OCI-LY3 (cell line): ENCODE results near the gene CLEC3A.
A peak's percentile ranks its signal among the peaks of the same experiment; 100 is the strongest.

Experiments used
- H2AFZ ChIP-seq: fragments of 200-600, 300-600 bp; shearing (Covaris generic); 2 replicates; pipeline ENCODE4 v1.6.0; 2014; ENCODE audit warnings: antibody characterized with exemption, low read depth, low read length
- H3K27ac ChIP-seq: fragments of 200-600, 300-600 bp; sonication (generic); 2 replicates; pipeline ENCODE4 v1.5.1; 2014; ENCODE audit warnings: mild to moderate bottlenecking, low read length, moderate library complexity, mixed read lengths
- H3K27me3 ChIP-seq: fragments of 200-600, 300-600 bp; sonication (generic); 2 replicates; pipeline ENCODE4 v1.6.1; 2014; ENCODE audit warnings: low read depth, low read length, mixed read lengths
- H3K36me3 ChIP-seq: fragments of 200-600, 300-600 bp; sonication (generic); replicated peaks from 2 replicates; pipeline ENCODE3; 2014; ENCODE audit warnings: low read depth, low read length, mixed read lengths
- H3K4me1 ChIP-seq: fragments of 300-600, 200-600 bp; sonication (generic); 2 replicates; pipeline ENCODE4 v1.6.1; 2014; ENCODE audit warnings: low read length, mixed read lengths
- H3K4me2 ChIP-seq: fragments of 200-600, 300-600 bp; sonication (generic); 2 replicates; pipeline ENCODE4 v1.6.1; 2014; ENCODE audit warnings: low read length, mixed read lengths
- H3K4me3 ChIP-seq: fragments of 300-600, 200-600 bp; sonication (generic); 2 replicates; pipeline ENCODE4 v1.5.1; 2014; ENCODE audit warnings: antibody characterized with exemption, mild to moderate bottlenecking, low read length, moderate library complexity
- H3K79me2 ChIP-seq: fragments of 300-600, 200-600 bp; shearing (Covaris generic); 2 replicates; pipeline ENCODE4 v1.6.1; 2014; ENCODE audit warnings: mild to moderate bottlenecking, low read length, mixed read lengths
- H3K9ac ChIP-seq: fragments of 300-600, 200-600 bp; shearing (Covaris generic); 2 replicates; pipeline ENCODE4 v1.6.0; 2014; ENCODE audit warnings: mild to moderate bottlenecking, low read length, moderate library complexity
- H3K9me3 ChIP-seq: fragments of 200-600, 300-600 bp; shearing (Covaris generic); 2 replicates; pipeline ENCODE4 v1.6.1; 2014; ENCODE audit warnings: low read length, mixed read lengths; ENCODE audit not compliant: insufficient read depth
- H4K20me1 ChIP-seq: fragments of 200-600, 300-600 bp; sonication (generic); 2 replicates; pipeline ENCODE4 v1.6.1; 2016; ENCODE audit warnings: low read length, mixed read lengths; ENCODE audit not compliant: insufficient read depth
- CTCF ChIP-seq: fragments of 200-600, 300-600 bp; sonication (generic); IDR thresholded peaks from 2 replicates; pipeline ENCODE4 v1.5.1; 2014; ENCODE audit warnings: antibody characterized with exemption, low read length, low read depth
- EZH2phosphoT487 ChIP-seq: fragments of 200-600 bp; shearing (Covaris generic); IDR thresholded peaks from 2 replicates; pipeline ENCODE4 v1.6.1; 2018; ENCODE audit warnings: antibody characterized with exemption, mixed run types, low read depth

The CLEC3A gene

GRCh38 chr16:78060295-78060694 lies 37.9 kb downstream of the CLEC3A start:
- Histone ChIP-seq H3K9ac (no peak overlapping the region), H3K27ac (no peak overlapping the region), H3K27me3 (peaks cover 21% of the 10 kb centered on the region), H3K4me3 (no peak overlapping the region), H3K9me3 (no peaks in the 10 kb centered on the region), H4K20me1 (no peaks in the 10 kb centered on the region), H3K79me2 (no peaks in the 10 kb centered on the region), H3K4me1 (no peaks in the 10 kb centered on the region), H2AFZ (no peak overlapping the region), H3K4me2 (no peak overlapping the region), H3K36me3 (no peaks in the 10 kb centered on the region)
- TF ChIP-seq CTCF: peak; percentile 19; the same call in 1 of the 2 replicates
- no peak for TF ChIP-seq EZH2phosphoT487

GRCh38 chr16:78060809-78061208 lies 38.5 kb downstream of the CLEC3A start:
- Histone ChIP-seq H2AFZ (no peak overlapping the region), H3K27me3 (peaks cover 17% of the 10 kb centered on the region), H3K9ac (no peak overlapping the region), H4K20me1 (no peaks in the 10 kb centered on the region), H3K27ac (no peak overlapping the region), H3K79me2 (no peaks in the 10 kb centered on the region), H3K4me1 (no peaks in the 10 kb centered on the region), H3K9me3 (no peaks in the 10 kb centered on the region), H3K4me3 (no peak overlapping the region), H3K4me2 (no peak overlapping the region), H3K36me3 (no peaks in the 10 kb centered on the region)
- TF ChIP-seq CTCF (no peak), EZH2phosphoT487 (no peak)

- H4K20me1 ChIP-seq: no peaks in the 10 kb centered on the region
- H3K27ac ChIP-seq: no peak overlapping the region
- H3K4me1 ChIP-seq: no peaks in the 10 kb centered on the region
- no peak overlapping the region for H3K9ac ChIP-seq
- H3K9me3 ChIP-seq: no peaks in the 10 kb centered on the region
- no peak overlapping the region for H3K4me3 ChIP-seq
- H3K36me3 ChIP-seq: no peaks in the 10 kb centered on the region
- TF ChIP-seq CTCF: no peak
- TF ChIP-seq EZH2phosphoT487: no peak
- H3K79me2 ChIP-seq: no peaks in the 10 kb centered on the region
- H2AFZ ChIP-seq: no peak overlapping the region
- H3K27me3 ChIP-seq: peaks cover 12% of the 10 kb centered on the region; the same call in 1 of the 2 replicates
- H3K4me2 ChIP-seq: no peak overlapping the region
Measured at GRCh38 chr16:78065319-78065718, 43.0 kb downstream of the CLEC3A start.

GRCh38 chr16:78069913-78070312 lies 47.6 kb downstream of the CLEC3A start:
- Histone ChIP-seq H2AFZ (no peak overlapping the region), H4K20me1 (no peaks in the 10 kb centered on the region), H3K9ac (no peak overlapping the region), H3K4me3 (no peak overlapping the region), H3K79me2 (no peaks in the 10 kb centered on the region), H3K4me1 (no peaks in the 10 kb centered on the region), H3K36me3 (no peaks in the 10 kb centered on the region), H3K9me3 (no peaks in the 10 kb centered on the region), H3K27me3 (0 out of 2 replicates have a peak, but pooled peaks cover 6% of the 10 kb centered on the region), H3K4me2 (no peak overlapping the region), H3K27ac (no peak overlapping the region)
- no peak for TF ChIP-seq EZH2phosphoT487
- TF ChIP-seq CTCF: no peak
